ENCODE data around the gene RTP5. TPM values are rescaled to one million over a fixed set of nuclear protein-coding genes. Genes with fewer than 3 reads are reported as not detected.

Gene RTP5
- total RNA-seq, 1 experiment from 2014 or later, result not detected

- Histone ChIP-seq H3K9me3 (ENCODE audit: low read depth, low read length, poor library complexity, severe bottlenecking) (no peaks in the 10 kb centered on the region), H3K36me3 (ENCODE audit: insufficient read depth, low read length, poor library complexity, severe bottlenecking) (no peaks in the 10 kb centered on the region), H3K27ac (ENCODE audit: low read depth, low read length, poor library complexity, severe bottlenecking) (no peak overlapping the region), H3K27me3 (replicated peaks; ENCODE audit: insufficient read depth, low read depth, low read length, poor library complexity) (no peaks in the 10 kb centered on the region), H3K4me3 (ENCODE audit: low read depth, low read length, poor library complexity, severe bottlenecking) (no peak overlapping the region), H3K4me1 (ENCODE audit: insufficient read depth, low read length, poor library complexity, severe bottlenecking) (peaks cover 6% of the 10 kb centered on the region)
- TF ChIP-seq EZH2 (IDR thresholded peaks at IDR 0.05; ENCODE audit: borderline replicate concordance, low read depth, low read length, poor library complexity, severe bottlenecking), result no peak
- TF ChIP-seq CTCF (conservative IDR thresholded peaks at IDR 0.05; ENCODE audit: low read depth, low read length), result no peak
- DNase-seq (ENCODE audit: low spot score), result no peak
- CTCF ChIA-PET, result interaction anchor here (0.5 kb wide), 1 partner anchor 137 kb away, joined by 3 read pairs; no protein-coding TSS in a partner anchor
- POLR2A ChIA-PET (ENCODE audit: low non-redundant PET), result interaction anchor here (0.7 kb wide), 1 partner anchor 186 kb away, joined by 8 read pairs; the partner anchor contains the start of gene DTYMK
- no TSS peak for BruUV-seq (replicated peaks)
- intact Hi-C loops (cut with micrococcal nuclease; ENCODE audit: unreplicated experiment), result loop anchor here (10.0 kb wide), 1 partner anchor 1028 kb away; no protein-coding TSS in a partner anchor
These were observed 3.7 kb downstream of the RTP5 start for GRCh38 chr2:241873081-241873802.

- H3K4me1 ChIP-seq (ENCODE audit: insufficient read depth, low read length, poor library complexity, severe bottlenecking), result peaks cover 2% of the 10 kb centered on the region
- no peak for DNase-seq (ENCODE audit: low spot score)
- intact Hi-C loops (cut with micrococcal nuclease; ENCODE audit: unreplicated experiment), result loop anchor here (10.0 kb wide), 1 partner anchor 1029 kb away; no protein-coding TSS in a partner anchor
- no peak overlapping the region for H3K4me3 ChIP-seq (ENCODE audit: low read depth, low read length, poor library complexity, severe bottlenecking)
- POLR2A ChIA-PET (ENCODE audit: low non-redundant PET), result interaction anchor here (0.7 kb wide), 1 partner anchor 187 kb away, joined by 8 read pairs; the partner anchor contains the start of gene DTYMK
- BruUV-seq (replicated peaks), result no TSS peak
- no peaks in the 10 kb centered on the region for H3K36me3 ChIP-seq (ENCODE audit: insufficient read depth, low read length, poor library complexity, severe bottlenecking)
- TF ChIP-seq CTCF (conservative IDR thresholded peaks at IDR 0.05; ENCODE audit: low read depth, low read length) (no peak), EZH2 (IDR thresholded peaks at IDR 0.05; ENCODE audit: borderline replicate concordance, low read depth, low read length, poor library complexity, severe bottlenecking) (no peak)
- H3K27me3 ChIP-seq (replicated peaks; ENCODE audit: insufficient read depth, low read depth, low read length, poor library complexity), result no peaks in the 10 kb centered on the region
- H3K27ac ChIP-seq (ENCODE audit: low read depth, low read length, poor library complexity, severe bottlenecking), result no peak overlapping the region
- CTCF ChIA-PET, result no interaction called here
- H3K9me3 ChIP-seq (ENCODE audit: low read depth, low read length, poor library complexity, severe bottlenecking), result no peaks in the 10 kb centered on the region
These were observed 4.2 kb downstream of the RTP5 start for GRCh38 chr2:241873803-241874110.

DNA sequence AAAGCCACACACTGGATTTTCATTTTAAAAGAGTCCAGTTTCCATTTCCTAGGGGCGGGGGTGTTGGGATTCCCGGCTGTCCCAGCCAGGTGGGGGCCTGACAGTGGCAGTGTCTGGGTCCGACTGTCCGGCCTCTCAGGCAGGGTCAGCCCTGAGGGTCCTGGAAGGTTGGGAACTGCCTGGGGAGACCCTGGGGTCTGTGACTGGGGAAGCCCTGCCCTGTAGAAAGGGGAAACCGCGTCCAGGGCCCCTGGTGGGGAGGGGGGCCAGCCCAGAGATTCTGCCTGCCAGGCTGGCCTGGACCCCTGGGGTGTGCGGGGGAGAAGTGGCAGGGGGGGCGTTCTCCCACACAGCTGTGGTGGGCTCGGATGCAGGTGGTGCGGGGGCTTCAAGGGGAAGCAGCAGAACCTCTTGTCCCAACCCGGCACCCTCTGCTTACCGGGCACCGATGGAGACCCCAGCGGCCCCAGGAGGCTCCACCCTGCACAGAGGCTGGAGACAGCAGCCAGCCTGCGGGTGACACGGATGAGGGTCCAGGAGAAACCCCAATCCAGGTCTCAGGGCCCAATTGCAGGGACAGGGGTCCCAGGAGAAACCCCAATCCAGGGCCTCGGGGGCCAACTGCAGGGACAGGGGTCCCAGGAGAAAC lies 4.9 kb downstream of the RTP5 start:
- no peaks in the 10 kb centered on the region for H3K36me3 ChIP-seq (ENCODE audit: insufficient read depth, low read length, poor library complexity, severe bottlenecking)
- intact Hi-C loops (cut with micrococcal nuclease; ENCODE audit: unreplicated experiment), result loop anchor here (10.0 kb wide), 1 partner anchor 1030 kb away; no protein-coding TSS in a partner anchor
- no peaks in the 10 kb centered on the region for H3K4me1 ChIP-seq (ENCODE audit: insufficient read depth, low read length, poor library complexity, severe bottlenecking)
- no peaks in the 10 kb centered on the region for H3K27me3 ChIP-seq (replicated peaks; ENCODE audit: insufficient read depth, low read depth, low read length, poor library complexity)
- BruUV-seq (replicated peaks), result no TSS peak
- TF ChIP-seq EZH2 (IDR thresholded peaks at IDR 0.05; ENCODE audit: borderline replicate concordance, low read depth, low read length, poor library complexity, severe bottlenecking), result no peak
- TF ChIP-seq CTCF (conservative IDR thresholded peaks at IDR 0.05; ENCODE audit: low read depth, low read length), result no peak
- ChIA-PET POLR2A (ENCODE audit: low non-redundant PET) (no interaction called here), CTCF (no interaction called here)
- DNase-seq (ENCODE audit: low spot score), result no peak
- H3K27ac ChIP-seq (ENCODE audit: low read depth, low read length, poor library complexity, severe bottlenecking), result no peak overlapping the region
- H3K9me3 ChIP-seq (ENCODE audit: low read depth, low read length, poor library complexity, severe bottlenecking), result no peaks in the 10 kb centered on the region
- H3K4me3 ChIP-seq (ENCODE audit: low read depth, low read length, poor library complexity, severe bottlenecking), result no peak overlapping the region
